HuH-7 (cell line): ENCODE data around the gene SHANK2.

Experiments used
- DNase-seq: peaks from one replicate; pipeline ENCODE4 v3.0.0; 2011; ENCODE audit warnings: low spot score

SHANK2 gene

DNA sequence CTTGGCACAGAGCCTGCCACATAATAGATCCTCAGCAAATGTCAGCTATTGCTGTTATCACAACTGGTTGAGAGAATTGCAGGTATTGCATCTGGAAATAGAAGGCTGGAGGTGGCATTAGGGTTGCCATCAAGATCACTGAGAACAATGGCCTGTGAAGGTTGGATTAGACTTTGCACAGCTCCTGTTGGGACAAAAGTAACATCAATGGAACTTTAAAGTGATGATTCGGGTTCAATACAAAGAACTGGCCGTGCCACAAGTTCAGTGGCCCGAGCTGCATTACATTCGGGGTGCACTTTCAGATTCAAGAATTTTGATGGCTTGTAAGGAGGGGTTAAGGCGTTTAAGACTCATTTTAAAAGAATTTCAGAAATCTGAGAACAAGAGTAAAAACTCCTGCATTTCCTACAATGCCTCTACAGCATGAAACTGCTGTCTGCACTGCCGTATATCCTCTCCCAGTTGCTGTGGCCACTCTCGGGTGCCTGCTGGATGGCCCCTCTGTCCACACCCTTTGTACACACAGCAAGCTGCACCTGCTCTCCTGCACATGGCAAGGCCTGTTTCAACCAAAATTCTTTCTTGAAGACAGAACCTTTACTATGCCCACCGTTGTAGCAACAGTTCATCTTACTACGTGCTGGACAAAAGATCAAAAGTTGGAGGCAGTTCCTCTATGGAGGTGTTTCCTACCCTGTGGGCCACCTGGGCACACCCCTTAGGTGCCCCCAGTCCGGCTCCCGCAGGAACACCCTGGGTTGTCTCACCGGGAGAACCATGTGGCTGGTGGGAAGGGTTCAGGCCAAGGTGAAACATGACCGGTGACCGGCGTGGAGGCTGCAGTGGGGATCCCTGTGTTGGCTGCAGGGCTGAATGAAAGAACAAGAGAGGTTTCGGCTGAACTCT lies 17.5 kb upstream of the SHANK2 start:
- no peak for DNase-seq

DNA sequence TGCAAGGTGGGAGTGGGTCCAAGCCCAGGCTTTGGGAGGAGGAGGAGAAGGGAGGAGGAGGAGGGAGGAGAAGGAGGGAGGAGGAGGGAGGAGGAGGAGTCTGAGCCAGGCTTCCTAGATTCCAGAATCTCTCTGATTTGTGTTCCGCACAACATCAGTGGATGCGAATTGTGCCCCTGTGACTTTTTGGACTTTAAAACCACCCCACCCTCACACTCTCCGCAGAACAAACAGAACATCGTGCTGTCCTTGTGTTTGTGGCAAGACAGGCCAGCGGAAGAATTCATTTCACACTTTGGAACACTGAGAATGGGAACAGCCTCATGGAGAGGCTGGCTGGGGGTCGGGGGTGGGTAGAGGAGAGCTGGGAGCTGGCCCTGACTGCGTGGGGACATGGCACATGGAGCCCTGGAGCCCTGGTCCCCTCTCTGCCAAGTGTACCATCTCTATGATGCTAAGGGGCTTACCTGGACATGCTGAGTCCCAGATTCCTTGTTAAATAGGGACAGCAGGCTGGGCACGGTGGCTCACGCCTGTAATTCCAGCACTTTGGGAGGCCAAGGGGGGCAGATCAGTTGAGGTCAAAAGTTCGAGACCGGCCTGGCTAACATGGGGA lies 16.4 kb upstream of the SHANK2 start:
- no peak for DNase-seq

DNA sequence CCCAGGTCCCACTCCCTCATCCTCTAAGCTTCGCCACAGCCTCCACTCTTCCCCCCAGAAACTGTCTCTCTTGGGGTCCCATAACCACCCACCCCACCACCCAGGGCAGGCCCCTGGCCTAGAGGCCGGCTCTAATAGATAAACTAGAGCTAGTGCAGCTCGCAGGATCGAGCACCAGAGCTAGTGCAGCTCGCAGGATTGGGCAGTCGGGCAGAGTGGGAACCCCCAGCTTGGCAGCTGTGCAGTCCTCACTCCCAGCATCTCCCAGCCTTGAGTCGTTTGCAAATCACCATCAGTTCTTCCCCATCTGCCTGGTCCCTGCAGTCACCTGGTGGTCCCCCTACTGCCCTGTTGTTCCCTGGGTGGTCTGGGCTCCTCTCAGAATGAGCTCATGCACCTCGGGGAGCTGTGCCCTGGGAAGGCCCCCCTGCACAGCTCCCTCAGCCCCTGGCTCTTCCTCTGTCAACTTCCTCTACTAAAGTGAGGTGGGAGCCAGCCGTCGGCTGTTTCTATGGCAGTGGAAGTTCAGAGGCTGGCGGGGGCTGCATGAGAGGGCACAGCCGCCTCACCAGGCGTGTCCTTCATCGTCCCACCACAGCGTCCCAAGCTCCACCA lies 15.5 kb upstream of the SHANK2 start:
- DNase-seq, result no peak

DNA sequence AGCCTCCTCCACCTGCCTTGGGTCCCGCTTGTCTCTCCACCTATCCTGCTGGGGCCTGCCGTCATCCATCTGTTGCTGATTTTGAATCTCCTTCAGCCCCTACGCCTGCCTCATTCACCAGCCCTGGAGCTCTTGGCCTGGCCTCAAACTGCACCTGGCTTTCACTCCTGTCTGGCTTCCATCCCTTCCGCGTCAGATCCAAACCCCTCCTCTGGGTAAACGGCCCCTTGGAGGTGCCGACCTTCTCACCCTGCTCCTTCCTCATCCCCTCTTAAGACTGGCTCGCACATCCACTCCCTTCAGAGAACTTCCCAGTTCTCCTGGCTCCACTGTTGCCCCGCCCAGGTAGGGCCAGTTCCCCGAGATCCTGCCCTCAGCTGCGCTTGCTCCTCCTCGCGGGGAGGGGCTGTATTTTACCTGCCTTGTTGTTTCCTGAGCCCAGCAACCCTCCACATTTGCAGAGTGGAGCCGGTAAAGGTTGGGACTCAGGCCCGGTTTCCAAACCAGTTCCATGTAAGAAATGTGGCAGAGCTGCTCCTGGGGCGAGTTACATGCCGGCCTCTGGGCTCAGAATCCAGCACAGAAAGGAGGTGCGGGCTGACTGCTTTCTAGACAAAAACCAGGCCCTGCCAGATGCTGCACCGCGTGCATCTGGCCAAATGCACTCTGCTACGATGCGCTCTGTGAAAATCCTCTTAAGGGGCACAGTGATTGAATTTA lies 13.9 kb upstream of the SHANK2 start:
- DNase-seq, result no peak

DNA sequence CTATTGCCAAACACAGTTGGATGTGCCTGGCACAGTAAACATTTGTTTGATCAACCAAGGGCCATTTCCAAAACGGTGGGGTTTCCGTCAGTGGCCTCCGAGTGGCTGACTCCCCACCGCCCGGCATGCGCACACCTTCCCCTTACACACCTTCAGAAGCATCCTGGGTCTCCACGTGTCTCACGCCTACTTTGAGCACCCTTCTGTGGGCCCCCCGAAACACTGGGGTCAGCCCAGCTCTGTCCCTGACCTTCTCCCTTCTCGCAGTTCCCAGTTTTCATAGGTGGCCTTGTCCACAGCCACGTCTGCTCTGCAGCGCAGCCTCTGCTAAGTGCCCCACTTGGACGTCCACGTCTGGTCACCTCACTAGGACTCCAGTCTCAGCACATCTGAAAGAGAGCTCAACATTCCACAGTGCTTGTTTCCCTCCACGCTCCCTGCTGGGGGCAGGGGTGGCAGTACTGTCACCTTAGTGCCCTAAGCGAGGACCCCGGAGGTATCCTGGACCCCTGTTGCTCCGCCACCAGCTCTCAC lies 13.2 kb upstream of the SHANK2 start:
- DNase-seq, result no peak

DNA sequence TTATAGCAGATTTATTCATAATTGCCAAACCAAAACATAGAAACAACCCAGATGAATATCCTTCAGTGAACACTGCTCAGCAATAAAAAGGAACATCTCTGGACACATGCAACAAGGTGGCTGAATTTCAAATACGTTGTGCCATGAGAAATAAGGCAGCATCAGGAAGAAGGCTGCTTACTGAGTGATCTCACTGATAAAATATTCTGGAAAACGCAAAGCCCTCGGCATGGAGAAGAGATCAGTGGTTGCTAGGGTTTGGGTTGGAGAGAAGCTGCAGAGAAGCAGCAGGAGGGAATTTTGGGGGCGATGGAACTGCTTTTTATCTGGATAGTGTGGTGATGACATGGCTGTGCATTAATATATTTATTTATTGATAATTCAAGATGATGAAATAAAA lies 11.0 kb upstream of the SHANK2 start:
- DNase-seq, result no peak

DNA sequence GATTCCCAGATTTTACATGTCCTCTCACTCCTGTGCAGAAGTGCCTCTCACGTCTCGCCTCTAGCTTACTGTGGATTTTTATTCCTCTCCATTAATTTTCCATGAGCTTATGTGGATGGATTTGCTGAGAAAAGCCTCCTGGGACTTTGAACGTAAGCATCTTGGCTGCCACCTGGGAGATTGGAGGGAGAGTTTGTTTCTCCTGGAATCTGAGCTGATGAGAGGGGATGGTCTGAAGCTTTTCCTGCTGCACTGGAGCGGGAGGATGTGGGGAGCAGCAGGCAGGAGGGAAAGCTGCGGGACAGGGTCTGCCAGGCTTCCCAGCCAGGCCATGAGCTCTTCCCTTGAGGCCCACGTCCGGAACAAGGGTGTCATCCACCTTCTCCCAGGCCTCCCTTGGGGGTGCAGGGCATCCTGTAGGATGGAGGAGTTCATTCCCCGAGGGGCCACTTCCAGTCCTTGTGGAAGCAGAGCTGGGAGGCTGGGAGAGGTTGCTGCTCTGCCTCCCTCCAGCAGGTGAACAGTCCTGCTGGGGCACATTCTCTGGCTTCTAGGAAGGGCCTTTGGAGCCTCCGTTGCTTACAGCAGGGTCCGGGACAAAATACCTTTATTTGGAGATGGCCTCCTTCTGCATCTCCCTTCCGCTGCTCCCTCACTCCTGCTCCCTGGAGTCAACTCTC lies 3.6 kb upstream of the SHANK2 start:
- DNase-seq, result no peak

DNA sequence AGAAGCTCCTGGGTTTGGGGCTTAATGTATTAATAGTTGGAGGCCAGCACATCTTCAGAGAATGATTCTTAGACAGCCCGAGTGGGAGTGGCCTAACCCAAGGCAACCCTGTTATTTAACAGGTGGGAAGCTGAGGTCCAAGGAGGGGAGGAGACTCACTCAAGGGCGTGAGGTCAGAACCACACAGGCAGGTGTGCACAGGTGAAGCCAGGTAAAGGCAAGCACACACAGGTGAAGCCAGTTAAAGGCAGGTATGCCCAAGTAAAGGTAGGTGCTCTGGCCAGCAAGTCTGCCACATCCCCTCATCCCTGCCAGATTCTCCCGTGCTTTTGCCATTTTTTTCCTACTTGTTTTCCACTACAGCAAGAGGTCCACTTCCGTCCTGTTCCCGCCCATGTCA lies 2.9 kb upstream of the SHANK2 start:
- DNase-seq, result no peak

DNA sequence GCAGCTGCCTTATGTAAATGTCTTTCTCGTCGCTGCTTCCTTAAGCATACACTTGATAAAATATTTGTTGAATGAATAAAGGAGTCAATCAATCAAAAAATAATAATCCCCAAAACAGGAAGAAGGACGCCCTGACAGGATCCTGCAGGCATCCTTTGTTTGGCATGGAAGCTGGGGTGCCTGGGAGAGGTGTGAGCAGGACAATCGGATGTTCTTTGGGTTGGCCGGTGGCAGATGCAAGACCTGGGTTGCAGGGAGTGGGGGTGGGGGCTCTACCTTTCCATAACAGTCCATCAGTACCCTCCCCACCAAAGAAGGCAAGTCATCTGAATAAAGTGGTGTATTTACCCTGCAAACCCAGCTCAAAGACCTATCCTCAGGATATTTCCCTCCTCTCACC lies 1.4 kb upstream of the SHANK2 start:
- no peak for DNase-seq

DNA sequence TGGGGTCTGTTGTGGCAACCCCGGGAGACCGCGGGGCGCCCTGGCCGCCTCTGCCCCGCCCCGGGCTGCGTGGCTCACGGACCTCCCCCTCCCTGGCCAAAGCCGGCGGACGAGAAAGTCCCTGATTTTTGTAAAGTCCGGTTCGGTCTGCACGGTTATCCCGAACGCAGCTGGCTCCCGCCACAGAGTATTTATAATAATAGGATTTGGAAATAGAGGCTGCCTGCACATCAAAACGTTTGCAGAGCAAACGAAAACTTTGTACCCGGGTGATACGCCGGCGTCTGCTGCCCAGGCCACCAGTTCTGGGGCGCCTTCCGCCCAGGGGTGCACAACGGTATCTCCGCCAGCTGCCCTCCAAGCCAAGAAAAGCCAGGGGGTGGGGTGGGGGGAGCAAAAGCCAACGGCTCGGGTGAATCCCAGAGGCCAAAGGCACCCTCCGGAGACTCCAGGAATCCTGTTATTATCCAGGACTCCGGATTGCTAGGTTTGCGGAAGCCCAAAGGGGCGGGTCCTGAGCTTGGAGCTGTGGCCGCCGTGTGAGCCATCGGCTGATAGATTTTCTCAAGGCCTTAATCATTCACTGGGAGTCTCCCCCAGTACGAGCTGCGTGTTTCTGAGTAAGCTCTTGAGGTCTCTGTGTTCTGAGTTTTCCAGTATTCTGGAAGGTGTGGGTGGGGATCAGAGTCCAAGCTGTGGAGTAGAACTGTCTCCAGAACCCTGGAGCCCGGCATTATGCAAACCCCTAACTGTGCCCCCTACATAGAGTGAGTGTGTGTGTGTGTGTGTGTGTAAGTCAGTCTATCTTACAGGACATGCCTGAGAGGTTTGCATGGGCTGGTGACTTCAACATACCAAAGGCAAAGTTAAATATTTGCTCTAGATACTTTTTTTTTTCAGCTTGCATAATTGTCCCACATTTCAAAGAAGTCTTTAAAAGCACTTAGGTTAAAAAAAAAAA lies 673 bp upstream of the SHANK2 start:
- DNase-seq, result peak; percentile 91

DNA sequence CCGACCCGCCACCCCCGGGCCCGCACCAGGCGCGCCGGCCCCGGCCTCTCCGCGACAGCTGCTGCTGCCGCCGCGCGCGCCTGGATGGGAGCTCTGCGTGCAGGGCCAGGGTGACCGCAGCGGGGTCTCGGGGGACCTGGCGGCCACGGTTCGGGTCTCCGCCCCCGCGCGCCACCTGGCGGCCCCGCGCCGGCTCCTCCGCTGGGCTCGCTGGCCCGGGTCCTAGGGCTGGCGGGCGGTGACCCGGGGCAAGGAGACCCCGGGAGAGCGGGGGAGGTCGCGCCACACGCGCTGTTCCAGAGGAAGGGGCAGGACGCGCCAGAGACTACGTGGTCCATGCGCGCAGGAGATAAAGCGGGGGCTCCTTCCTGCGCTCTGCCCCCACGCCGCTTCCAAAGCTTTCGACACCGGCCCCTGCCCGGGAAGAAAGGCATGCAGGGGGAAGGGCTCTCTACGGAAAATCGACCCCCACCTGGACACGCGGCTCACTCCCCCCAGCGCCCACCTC lies 562 bp downstream of the SHANK2 start:
- DNase-seq, result peak; percentile 98

DNA sequence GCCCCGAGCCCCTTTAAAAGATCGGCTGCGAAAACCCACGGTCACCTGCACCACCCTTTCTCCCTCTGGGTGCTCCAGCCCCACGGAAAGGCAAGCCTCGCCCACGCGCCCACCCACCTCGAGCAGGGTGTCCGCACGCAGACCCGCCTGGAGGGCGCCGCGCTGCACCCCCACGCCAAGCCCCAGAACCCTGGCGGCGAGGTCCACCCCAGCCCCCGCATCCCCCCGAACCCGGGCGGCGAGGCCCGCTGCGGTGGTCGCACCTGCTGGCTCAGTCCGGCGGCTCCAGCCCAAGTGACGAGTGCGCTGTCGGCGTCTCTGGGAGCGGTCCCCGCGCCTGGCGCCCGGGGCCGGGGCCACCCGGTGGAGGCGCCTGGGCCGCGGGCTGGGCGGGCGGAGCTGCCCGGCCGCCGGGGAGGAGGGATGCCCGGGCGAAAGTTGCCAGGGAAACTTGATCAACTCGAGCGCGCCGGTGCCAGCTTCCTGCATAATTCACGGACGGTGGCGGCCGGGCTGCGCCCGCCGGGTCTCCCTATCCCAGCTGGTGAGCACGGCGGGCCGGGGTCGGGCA lies 1.1 kb downstream of the SHANK2 start:
- DNase-seq, result peak; percentile 64

DNA sequence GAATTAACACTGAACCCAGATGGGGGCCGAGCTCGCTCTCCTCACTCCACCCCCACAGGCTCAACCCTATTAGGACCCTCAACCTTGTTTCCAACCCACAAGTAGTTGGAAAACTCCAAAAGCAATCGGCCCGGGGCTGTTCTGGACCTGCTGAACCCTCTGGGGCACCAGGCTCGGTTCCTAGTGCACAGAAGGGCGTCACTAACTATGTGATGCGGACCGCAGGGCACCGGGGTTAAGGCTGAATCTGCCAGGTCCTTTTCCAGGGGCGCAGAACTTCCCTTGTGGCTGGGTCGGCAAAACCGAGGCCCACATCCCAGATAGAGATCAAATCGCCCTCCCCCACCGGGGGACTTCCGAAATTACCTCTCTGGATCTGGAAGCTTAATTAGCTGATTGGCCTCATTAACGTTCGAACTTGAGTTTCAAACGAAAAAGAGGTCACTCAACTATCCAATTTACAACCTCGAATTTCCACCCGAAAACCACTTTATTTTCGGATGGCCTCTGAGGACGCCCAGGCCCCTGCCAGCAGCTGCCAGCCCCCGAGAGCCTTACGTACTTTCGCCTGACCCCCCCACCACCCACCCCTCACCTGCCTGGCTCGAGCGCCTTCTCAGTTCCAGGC lies 1.7 kb downstream of the SHANK2 start:
- no peak for DNase-seq

DNA sequence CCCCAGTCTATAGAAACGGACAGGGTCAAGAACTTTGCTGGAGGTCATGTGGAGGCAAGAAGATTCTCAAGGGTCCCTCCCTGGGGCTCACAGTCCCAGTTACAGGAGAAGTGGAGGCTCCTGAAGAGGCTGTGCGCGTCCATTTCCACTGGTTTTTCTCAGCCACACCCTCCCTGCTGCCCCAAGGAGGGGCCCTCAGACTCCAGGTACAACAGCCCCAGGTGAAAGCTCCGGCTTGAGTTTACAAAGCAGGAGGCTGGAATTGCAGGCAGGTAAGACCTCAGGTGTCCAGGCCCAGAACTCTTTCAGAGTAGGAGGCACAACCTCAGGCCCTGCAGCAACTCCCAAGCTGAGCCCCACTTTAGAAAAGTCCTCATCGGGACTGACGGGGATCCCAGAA lies 3.1 kb downstream of the SHANK2 start:
- DNase-seq, result no peak

DNA sequence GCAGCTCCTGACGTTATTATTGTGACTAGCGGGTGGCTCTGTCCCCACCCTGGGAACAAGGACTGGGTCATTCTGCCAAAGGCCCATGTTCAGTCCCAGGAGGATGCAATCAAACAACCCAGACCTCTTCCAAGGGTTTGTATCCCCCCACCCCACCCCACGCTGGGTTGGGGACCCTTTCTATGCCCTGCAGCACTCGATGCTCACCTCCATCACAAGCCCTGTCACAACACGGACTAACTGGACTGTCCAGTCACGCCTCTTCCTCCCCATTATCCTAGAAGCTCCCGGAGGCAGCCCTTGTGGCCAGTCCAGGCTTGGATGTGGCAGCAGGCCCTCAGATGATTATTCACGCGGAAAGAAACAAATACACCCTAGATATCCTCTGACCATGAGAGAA lies 3.7 kb downstream of the SHANK2 start:
- peak; percentile 66 for DNase-seq

DNA sequence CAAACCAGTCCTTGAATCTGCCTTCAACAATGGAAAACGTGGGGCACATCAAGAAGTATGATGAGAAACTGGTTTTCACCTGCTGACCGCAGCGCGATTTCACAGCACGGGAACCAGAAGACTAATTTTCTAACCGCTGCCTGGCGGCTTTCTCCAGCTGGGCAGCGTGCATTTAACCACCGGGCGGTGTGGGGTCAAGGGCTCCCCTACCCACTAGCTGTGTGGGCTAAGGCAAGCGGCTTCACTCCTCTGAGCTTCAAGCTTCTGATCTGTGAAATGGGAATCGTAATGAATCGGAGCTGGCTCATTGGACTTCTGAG lies 4.2 kb downstream of the SHANK2 start:
- no peak for DNase-seq

DNA sequence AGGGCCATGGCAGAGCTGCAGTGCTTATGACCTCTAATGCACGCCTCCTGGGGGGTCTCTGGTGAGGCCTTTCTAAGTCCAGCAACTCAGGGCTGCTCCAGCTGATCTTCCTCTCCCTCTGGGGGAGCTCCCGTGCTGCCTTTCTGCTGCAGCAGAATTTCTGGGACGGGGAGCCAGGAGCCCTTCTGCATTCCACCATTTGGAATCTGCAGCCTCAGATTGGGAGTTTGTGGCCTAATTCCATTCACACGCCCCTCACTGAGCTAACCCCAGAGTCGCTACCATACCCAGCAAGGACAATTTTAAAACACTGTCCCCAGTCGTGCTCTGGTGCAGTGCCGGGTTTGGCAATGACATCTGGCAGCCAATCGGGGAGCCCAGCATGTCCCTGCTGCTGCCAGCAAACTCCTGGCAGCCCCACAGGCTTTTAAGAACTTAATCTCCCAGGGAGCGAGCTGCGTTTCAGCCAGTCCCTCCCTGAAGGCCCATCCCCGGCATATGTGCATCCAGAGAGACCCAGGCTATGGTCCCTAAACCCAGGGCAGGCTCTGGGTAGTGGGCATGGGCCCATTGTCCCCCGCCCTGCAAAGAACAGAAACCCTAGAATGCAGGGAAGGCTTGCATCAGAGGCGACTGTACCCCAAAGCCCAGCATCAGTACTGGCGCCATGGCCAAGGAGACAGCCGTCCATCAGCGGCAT lies 4.7 kb downstream of the SHANK2 start:
- no peak for DNase-seq

DNA sequence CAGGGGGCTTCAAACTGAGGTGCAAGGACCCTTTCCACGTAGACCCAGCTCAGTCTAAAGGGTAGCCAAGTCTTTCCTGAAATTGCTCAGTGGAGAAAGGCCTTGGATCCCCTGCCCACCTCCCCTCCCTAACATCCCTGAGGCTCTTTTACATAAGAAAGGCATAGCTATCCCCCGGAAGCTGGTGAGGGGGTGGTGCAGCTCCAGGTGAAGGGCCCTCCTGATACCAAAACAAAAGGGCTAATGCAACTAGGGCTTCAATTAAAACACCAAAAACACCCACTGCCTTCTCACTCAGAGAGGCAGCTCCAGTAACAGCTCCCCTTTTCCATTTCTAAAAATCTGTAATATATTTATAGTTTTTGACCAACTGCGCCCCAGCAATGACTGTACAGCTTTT lies 5.8 kb downstream of the SHANK2 start:
- DNase-seq, result no peak
